ENCODE data around the gene NOP53. TPM values are rescaled to one million over a fixed set of nuclear protein-coding genes. Genes with fewer than 3 reads are reported as not detected.

NOP53 gene
- total and polyA plus RNA-seq, 2 of the 8 experiments (the other 6 are each of a cell fraction or from before 2014, with no cell fraction given), result 107 to 245 TPM

- H3K27ac ChIP-seq (ENCODE audit: low read depth, low read length), result no peak overlapping the region
- H3K9me3 ChIP-seq (ENCODE audit: insufficient read depth in 2 of 2, low read depth in 1 of 2, low read length in 1 of 2), result no peaks in the 10 kb centered on the region
- no peaks in the 10 kb centered on the region for H3K79me2 ChIP-seq (ENCODE audit: control insufficient read depth in 1 of 2, insufficient read depth in 2 of 2, low read length in 2 of 2)
- 0 out of 2 replicates have a peak overlapping the region, but pooled peaks have one; percentile 10 for H3K18ac ChIP-seq (ENCODE audit: extremely low read depth, low read length)
- no peak overlapping the region for H3K4ac ChIP-seq (replicated peaks; ENCODE audit: insufficient read length, low read depth, low read length)
- H3K23me2 ChIP-seq (ENCODE audit: low read depth, low read length), result no peaks in the 10 kb centered on the region
- no peak overlapping the region for H4K5ac ChIP-seq (ENCODE audit: insufficient read length, low read depth, low read length)
- no peaks in the 10 kb centered on the region for H3K27me3 ChIP-seq (replicated peaks in 1 of 4; ENCODE audit: control insufficient read depth in 3 of 4, extremely low read depth in 1 of 4, insufficient read depth in 3 of 4, low read length in 3 of 4)
- H2BK5ac ChIP-seq (ENCODE audit: low read depth, low read length), result no peak overlapping the region
- no peak overlapping the region for H3K23ac ChIP-seq (ENCODE audit: insufficient read length)
- ChIA-PET POLR2A (ENCODE audit: partially characterized antibody) (interaction anchor here (1.1 to 1.6 kb wide), 2 partner anchors 10 to 42 kb away, joined by 4 to 7 read pairs; no protein-coding TSS in a partner anchor), CTCF (ENCODE audit: partially characterized antibody) (interaction anchor here (0.8 to 1.5 kb wide), 4 partner anchors 16 to 84 kb away, joined by 3 to 8 read pairs (median 4); no protein-coding TSS in a partner anchor)
- no peak overlapping the region for H2BK20ac ChIP-seq (ENCODE audit: low read length)
- 84% methylated on average over 14 of the region's 14 CpGs; no CpG with 5 or more reads in 1 of the 2 experiments for WGBS, 2 experiments (ENCODE audit: extremely low coverage in 1 of 2, insufficient coverage in 1 of 2, insufficient read length in 1 of 2, insufficient replicate concordance in 2 of 2, low coverage in 1 of 2, low lambda C conversion rate in 2 of 2, missing lambda C conversion rate in 1 of 2)
- H3K4me2 ChIP-seq (ENCODE audit: insufficient read depth in 1 of 2, low read depth in 2 of 2, low read length in 2 of 2), result no peak overlapping the region
- H2AK5ac ChIP-seq (ENCODE audit: low read depth, low read length), result no peak overlapping the region
- no peaks in the 10 kb centered on the region for H3K79me1 ChIP-seq (ENCODE audit: low read depth, low read length)
- H2BK12ac ChIP-seq (ENCODE audit: low read depth, low read length), result no peak overlapping the region
- no peak overlapping the region for H3K9ac ChIP-seq (replicated peaks in 1 of 4; ENCODE audit: extremely low read depth in 1 of 4, low read depth in 3 of 4, low read length in 3 of 4)
- H4K8ac ChIP-seq (ENCODE audit: extremely low read depth, insufficient read depth, low read length), result no peak overlapping the region; the same call in 1 of the 2 replicates
- H3K56ac ChIP-seq (replicated peaks; ENCODE audit: insufficient read length, low read depth, low read length), result no peak overlapping the region
- DNase-seq (ENCODE audit: low read depth in 1 of 2, low spot score in 2 of 2), result no peak
- no peak overlapping the region for H4K91ac ChIP-seq (replicated peaks; ENCODE audit: insufficient read length, low read length)
- no peaks in the 10 kb centered on the region for H4K20me1 ChIP-seq (replicated peaks in 1 of 2; ENCODE audit: control insufficient read depth in 1 of 2, insufficient read depth in 2 of 2, low read length in 2 of 2)
- no peak overlapping the region for H2BK120ac ChIP-seq (replicated peaks; ENCODE audit: low read depth, low read length)
- no peak overlapping the region for H2BK15ac ChIP-seq (ENCODE audit: low read length)
- H3K14ac ChIP-seq (ENCODE audit: insufficient read length), result no peak overlapping the region
- no peak overlapping the region for H3K4me3 ChIP-seq (ENCODE audit: extremely low read depth in 1 of 4, insufficient read depth in 2 of 4, low read depth in 3 of 4, low read length in 4 of 4)
- H3K36me3 ChIP-seq (ENCODE audit: control insufficient read depth in 2 of 4, insufficient read depth in 4 of 4, low read length in 3 of 4), result no peaks in the 10 kb centered on the region
- H2AFZ ChIP-seq (ENCODE audit: low read length), result 0 out of 2 replicates have a peak overlapping the region, but pooled peaks have one; percentile 7
- H3K4me1 ChIP-seq (replicated peaks in 1 of 4; ENCODE audit: control insufficient read depth in 3 of 4, insufficient read depth in 4 of 4, low read length in 3 of 4), result no peaks in the 10 kb centered on the region
- no peak for FAIRE-seq
- TF ChIP-seq SP1 (IDR thresholded peaks at IDR 0.05; ENCODE audit: low read depth, low read length) (no peak), SAP30 (IDR thresholded peaks at IDR 0.05; ENCODE audit: insufficient read depth, insufficient replicate concordance, low read length) (no peak), TAF7 (optimal IDR thresholded peaks at IDR 0.05; ENCODE audit: borderline replicate concordance, low read depth, low read length) (no peak), GTF2F1 (IDR thresholded peaks at IDR 0.05; ENCODE audit: borderline replicate concordance, low read depth, low read length) (no peak), E2F6 (IDR thresholded peaks at IDR 0.05) (no peak), KDM5A (IDR thresholded peaks at IDR 0.05; ENCODE audit: low read length) (no peak), SIX5 (IDR thresholded peaks at IDR 0.05; ENCODE audit: low read depth, low read length) (no peak), SP4 (IDR thresholded peaks at IDR 0.05; ENCODE audit: low read length) (no peak), NRF1 (IDR thresholded peaks at IDR 0.05; ENCODE audit: low read depth, low read length) (no peak), JUN (IDR thresholded peaks at IDR 0.05; ENCODE audit: low read depth, low read length) (no peak), EZH2 (IDR thresholded peaks at IDR 0.05; ENCODE audit: low read depth, low read length, severe bottlenecking) (no peak), SIRT6 (IDR thresholded peaks at IDR 0.05; ENCODE audit: low read length) (no peak)
Observed at GRCh38 chr19:47797996-47798903, 52.9 kb downstream of the NOP53 start.
